Gastroesophageal sphincter (tissue), 4 donors: ENCODE data around the gene TEKT3. TPM values are rescaled to one million over a fixed set of nuclear protein-coding genes. Genes with fewer than 3 reads are reported as not detected.

Experiments used
- ATAC-seq: fragments of 150-250 bp; one replicate; pipeline ENCODE4 v1.9.1; 2016; ENCODE audit warnings: mild to moderate bottlenecking, moderate library complexity
- H3K27ac ChIP-seq, 4 donors: fragments of 200-600 bp; sonication (generic) in 3 of 4; 1 replicate in 3 of 4; 2 replicates in 1 of 4; pipeline ENCODE4 v1.5.1; 2016 to 2019
- H3K27me3 ChIP-seq: fragments of 200-600 bp; sonication (generic); one replicate; pipeline ENCODE4 v1.5.1; 2019
- H3K36me3 ChIP-seq, 2 donors: fragments of 200-600 bp; sonication (generic); one replicate each; pipeline ENCODE4 v1.5.1; 2019; ENCODE audit warnings: control low read depth in 1 of 2
- H3K4me1 ChIP-seq, 3 donors: fragments of 200-600 bp; sonication (generic); 1 replicate in 2 of 3; 2 replicates in 1 of 3; pipeline ENCODE4 v1.5.1; 2016 to 2019; ENCODE audit warnings: control low read depth in 2 of 3
- H3K4me3 ChIP-seq, 2 donors: fragments of 200-600 bp; sonication (generic); one replicate each; pipeline ENCODE4 v1.5.1; 2019; ENCODE audit warnings: mild to moderate bottlenecking in 1 of 2, moderate library complexity in 1 of 2
- H3K9me3 ChIP-seq, 3 donors: fragments of 200-600 bp; sonication (generic); one replicate each; pipeline ENCODE4 v1.5.1; 2017 to 2019; ENCODE audit warnings: control low read depth in 2 of 3
- EP300 ChIP-seq: sonication (generic); formaldehyde crosslinking; IDR thresholded peaks from one replicate; pipeline ENCODE4 v1.6.1; 2017; ENCODE audit warnings: antibody characterized with exemption, mild to moderate bottlenecking
- POLR2A ChIP-seq, 2 donors: fragments of 450-650 bp; IDR thresholded peaks; one replicate each; pipeline ENCODE4 v1.6.1; 2017; ENCODE audit warnings: antibody characterized with exemption in 2 of 2, mild to moderate bottlenecking in 2 of 2, moderate library complexity in 1 of 2
- POLR2AphosphoS5 ChIP-seq: sonication (generic); formaldehyde crosslinking; IDR thresholded peaks from one replicate; pipeline ENCODE4 v1.6.1; 2017; ENCODE audit warnings: antibody characterized with exemption
- WGBS, 2 donors: methylation state at CpG; one replicate each; pipeline ENCODE4 v1.1.5; 2018; ENCODE audit warnings: low coverage in 1 of 2; 5-methylcytosine and 5-hydroxymethylcytosine counted together
- total RNA-seq, 4 donors: library from RNA; depleted of rRNA; stranded (reverse); fragments of >200 nt; gene quantifications; one replicate each; pipeline ENCODE4 v1.1.0, GENCODE V29; 2016
- TF ChIP-seq, protein P1 (sequence below), 4 experiments: fragments of 200-600 bp in 2 of 4; fragments of 450-650 bp in 2 of 4; sonication (generic) in 1 of 4; IDR thresholded peaks; one replicate each; pipeline ENCODE4 v1.5.1; 2017 to 2019; ENCODE audit warnings: antibody characterized with exemption in 4 of 4, mild to moderate bottlenecking in 2 of 4, moderate library complexity in 2 of 4

The TEKT3 gene
- total RNA-seq, 4 donors from 2014 or later: 2.6 TPM; not detected in 3

- H3K36me3 ChIP-seq: no peaks in the 10 kb centered on the region
- no peaks in the 10 kb centered on the region for H3K27me3 ChIP-seq
- H3K4me1 ChIP-seq: peaks cover 0 to 51% (median 14%) of the 10 kb centered on the region in 3 donors
- H3K4me3 ChIP-seq: no peak overlapping the region
- WGBS, 2 donors: 57 to 64% methylated on average over 3 of the region's 3 CpGs
- TF ChIP-seq EP300 (no peak), POLR2AphosphoS5 (no peak), POLR2A (IDR thresholded peaks at IDR 0.05) (no peak)
- TF ChIP-seq, protein P1, sequence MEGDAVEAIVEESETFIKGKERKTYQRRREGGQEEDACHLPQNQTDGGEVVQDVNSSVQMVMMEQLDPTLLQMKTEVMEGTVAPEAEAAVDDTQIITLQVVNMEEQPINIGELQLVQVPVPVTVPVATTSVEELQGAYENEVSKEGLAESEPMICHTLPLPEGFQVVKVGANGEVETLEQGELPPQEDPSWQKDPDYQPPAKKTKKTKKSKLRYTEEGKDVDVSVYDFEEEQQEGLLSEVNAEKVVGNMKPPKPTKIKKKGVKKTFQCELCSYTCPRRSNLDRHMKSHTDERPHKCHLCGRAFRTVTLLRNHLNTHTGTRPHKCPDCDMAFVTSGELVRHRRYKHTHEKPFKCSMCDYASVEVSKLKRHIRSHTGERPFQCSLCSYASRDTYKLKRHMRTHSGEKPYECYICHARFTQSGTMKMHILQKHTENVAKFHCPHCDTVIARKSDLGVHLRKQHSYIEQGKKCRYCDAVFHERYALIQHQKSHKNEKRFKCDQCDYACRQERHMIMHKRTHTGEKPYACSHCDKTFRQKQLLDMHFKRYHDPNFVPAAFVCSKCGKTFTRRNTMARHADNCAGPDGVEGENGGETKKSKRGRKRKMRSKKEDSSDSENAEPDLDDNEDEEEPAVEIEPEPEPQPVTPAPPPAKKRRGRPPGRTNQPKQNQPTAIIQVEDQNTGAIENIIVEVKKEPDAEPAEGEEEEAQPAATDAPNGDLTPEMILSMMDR (IDR thresholded peaks at IDR 0.05): no peak
- no peaks in the 10 kb centered on the region for H3K9me3 ChIP-seq
- no peak overlapping the region for H3K27ac ChIP-seq
- no peak for ATAC-seq
Observed at GRCh38 chr17:15267996-15268395, 73.4 kb downstream of the TEKT3 start.

DNA sequence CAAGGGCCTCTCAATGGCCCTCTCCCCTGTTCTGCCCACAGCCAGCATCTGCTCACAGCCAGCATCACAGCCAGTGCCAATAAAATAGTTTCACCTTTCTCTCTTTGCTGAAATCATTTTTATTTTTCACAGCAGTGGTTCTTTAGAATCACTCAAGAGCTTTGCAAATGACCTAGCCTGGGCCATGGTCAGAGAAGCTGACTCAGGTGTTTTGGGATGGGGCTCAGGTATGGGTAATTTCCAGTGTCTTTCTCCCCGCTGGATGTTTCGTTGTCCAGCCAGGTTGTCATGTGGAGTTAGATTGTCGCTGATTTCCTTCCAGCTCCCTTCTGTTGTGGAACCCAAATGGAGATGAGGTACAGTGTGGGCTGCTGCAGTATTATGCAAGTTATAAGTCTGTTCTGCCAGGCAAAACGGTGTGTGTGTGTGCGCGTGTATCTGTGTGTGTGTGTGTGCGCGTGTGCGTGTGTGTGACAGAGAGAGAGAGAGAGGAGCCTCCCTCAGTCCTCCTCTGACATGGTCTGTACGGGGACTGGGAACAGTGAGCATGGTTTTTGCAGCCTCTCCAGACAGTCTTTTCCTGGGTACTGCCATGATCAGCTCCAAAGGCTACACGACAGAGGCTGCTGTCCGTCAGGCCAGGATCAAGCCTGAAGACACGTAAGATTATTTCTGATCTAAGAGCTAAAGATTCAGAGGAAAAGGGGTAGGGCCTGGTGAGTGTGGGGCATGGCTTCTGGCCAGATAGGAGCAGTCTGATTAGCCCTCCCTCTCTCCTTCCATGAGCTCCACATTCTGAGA, 74.9 kb downstream of the TEKT3 start:
- Histone ChIP-seq H3K27ac (no peak overlapping the region), H3K27me3 (no peaks in the 10 kb centered on the region), H3K9me3 (no peaks in the 10 kb centered on the region), H3K4me1 (peaks cover 0 to 47% (median 6%) of the 10 kb centered on the region in 3 donors), H3K4me3 (no peak overlapping the region), H3K36me3 (no peaks in the 10 kb centered on the region)
- no peak for TF ChIP-seq EP300
- no peak for TF ChIP-seq POLR2AphosphoS5
- TF ChIP-seq POLR2A (IDR thresholded peaks at IDR 0.05): no peak
- no peak for ATAC-seq
- 76 to 79% methylated on average over 7 to 9 of the region's 13 CpGs for WGBS, 2 donors

- peak within 1 kb of the TSS; percentile 21 to 70 for H3K4me3 ChIP-seq
- H3K9me3 ChIP-seq: no peaks in the 10 kb centered on the region
- no peaks in the 10 kb centered on the region for H3K36me3 ChIP-seq
- H3K27me3 ChIP-seq: no peaks in the 10 kb centered on the region
- 45% methylated on average over 5 of the region's 6 CpGs; no CpG with 5 or more reads in 1 of the 2 donors for WGBS, 2 donors
- ATAC-seq: no peak
- TF ChIP-seq, protein P1 (IDR thresholded peaks at IDR 0.05): peak in 1 of 4 experiments; percentile 13
- peak; percentile 30 for TF ChIP-seq POLR2AphosphoS5
- TF ChIP-seq EP300: no peak
- TF ChIP-seq POLR2A (IDR thresholded peaks at IDR 0.05): no peak
- H3K4me1 ChIP-seq: peaks cover 0 to 43% (median 6%) of the 10 kb centered on the region in 3 donors
- peak within 1 kb of the TSS in 3 of 4 donors; percentile 53 to 98 (median 96) for H3K27ac ChIP-seq
Observed at GRCh38 chr17:15265131-15265530, 76.3 kb downstream of the TEKT3 start, which contains the start of gene PMP22. Gene PMP22, minus strand, starts transcription at chr17:15265326. Its CDS starts 4,599 bp downstream, at chr17:15260727.

- TF ChIP-seq POLR2A (IDR thresholded peaks at IDR 0.05) (no peak), EP300 (no peak), POLR2AphosphoS5 (no peak)
- TF ChIP-seq, protein P1 (IDR thresholded peaks at IDR 0.05): no peak
- H3K4me3 ChIP-seq: peak overlapping the region; percentile 21 to 70
Observed at GRCh38 chr17:15264542-15264941, 76.9 kb downstream of the TEKT3 start.

GRCh38 chr17:15263680-15264079, 77.7 kb downstream of the TEKT3 start:
- H3K4me3 ChIP-seq: peak overlapping the region; percentile 62 to 70
- no peak for ATAC-seq

More at GRCh38 chr17:15264542-15264941, 76.9 kb downstream of the TEKT3 start:
- 37 to 80% methylated on average over 1 to 2 of the region's 2 CpGs for WGBS, 2 donors
- ATAC-seq: no peak
- H3K27me3 ChIP-seq: no peaks in the 10 kb centered on the region
- H3K9me3 ChIP-seq: no peaks in the 10 kb centered on the region
- peak overlapping the region in 3 of 4 donors; percentile 53 to 98 (median 96) for H3K27ac ChIP-seq
- peaks cover 3 to 45% (median 6%) of the 10 kb centered on the region in 3 donors for H3K4me1 ChIP-seq
- H3K36me3 ChIP-seq: peaks cover 0 to under 1% of the 10 kb centered on the region in 2 donors

More at GRCh38 chr17:15263680-15264079, 77.7 kb downstream of the TEKT3 start:
- peaks cover 6 to 49% (median 7%) of the 10 kb centered on the region in 3 donors for H3K4me1 ChIP-seq
- peaks cover 0 to 9% of the 10 kb centered on the region in 2 donors for H3K36me3 ChIP-seq
- H3K9me3 ChIP-seq: no peaks in the 10 kb centered on the region
- H3K27ac ChIP-seq: peak overlapping the region; percentile 92 to 98 (median 96)
- 5 to 9% methylated on average over 3 of the region's 3 CpGs for WGBS, 2 donors
- H3K27me3 ChIP-seq: no peaks in the 10 kb centered on the region
- TF ChIP-seq, protein P1 (IDR thresholded peaks at IDR 0.05): no peak
